Left hindlimb (tissue), 1 donor: ENCODE results near the gene NT5C2.

Source experiments
- DNase-seq: peaks from one replicate; pipeline ENCODE4 v3.0.0-alpha.2; 2018

The NT5C2 gene

DNA sequence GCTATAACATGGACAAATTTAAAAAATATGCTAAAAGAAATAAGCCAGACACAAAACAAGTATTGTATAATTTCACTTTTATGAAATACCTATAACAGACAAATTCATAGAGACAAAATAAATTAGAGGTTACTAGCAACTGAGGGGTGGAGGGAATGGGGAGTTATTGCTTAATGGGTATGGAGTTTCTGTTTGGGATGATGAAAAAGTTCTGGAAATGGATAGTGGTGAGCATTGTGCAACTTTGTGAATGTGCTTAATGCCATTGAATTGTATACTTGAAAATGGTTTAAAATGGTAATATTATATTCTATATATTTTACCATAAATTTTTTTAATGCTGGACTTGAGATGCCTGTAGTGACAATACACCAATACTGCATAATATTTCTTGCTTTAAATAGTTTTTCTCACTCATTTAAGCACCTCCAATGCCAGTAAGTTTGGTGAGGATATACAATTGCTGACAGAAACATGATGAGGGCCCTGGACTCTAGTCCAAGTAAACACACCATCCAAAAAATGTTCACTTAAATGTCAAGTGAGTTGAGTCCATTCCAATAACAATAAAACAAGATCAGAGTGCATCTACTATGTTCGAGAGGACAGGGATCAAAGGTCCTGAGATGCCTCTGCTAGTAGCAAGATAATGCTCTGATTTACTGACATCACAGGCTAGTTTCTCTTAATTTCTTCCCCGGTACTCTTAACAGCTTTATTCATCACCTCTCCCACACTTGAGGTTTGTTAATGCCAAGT, 71.9 kb downstream of the NT5C2 start:
- DNase-seq, result no peak

- DNase-seq, result no peak
These were observed 72.5 kb downstream of the NT5C2 start for GRCh38 chr10:103120546-103120945.

- no peak for DNase-seq
These were observed 75.8 kb downstream of the NT5C2 start for GRCh38 chr10:103117247-103117646.

GRCh38 chr10:103114876-103115275, 78.2 kb downstream of the NT5C2 start:
- DNase-seq, result no peak

- no peak for DNase-seq
These were observed 80.9 kb downstream of the NT5C2 start for GRCh38 chr10:103111918-103112877.

DNA sequence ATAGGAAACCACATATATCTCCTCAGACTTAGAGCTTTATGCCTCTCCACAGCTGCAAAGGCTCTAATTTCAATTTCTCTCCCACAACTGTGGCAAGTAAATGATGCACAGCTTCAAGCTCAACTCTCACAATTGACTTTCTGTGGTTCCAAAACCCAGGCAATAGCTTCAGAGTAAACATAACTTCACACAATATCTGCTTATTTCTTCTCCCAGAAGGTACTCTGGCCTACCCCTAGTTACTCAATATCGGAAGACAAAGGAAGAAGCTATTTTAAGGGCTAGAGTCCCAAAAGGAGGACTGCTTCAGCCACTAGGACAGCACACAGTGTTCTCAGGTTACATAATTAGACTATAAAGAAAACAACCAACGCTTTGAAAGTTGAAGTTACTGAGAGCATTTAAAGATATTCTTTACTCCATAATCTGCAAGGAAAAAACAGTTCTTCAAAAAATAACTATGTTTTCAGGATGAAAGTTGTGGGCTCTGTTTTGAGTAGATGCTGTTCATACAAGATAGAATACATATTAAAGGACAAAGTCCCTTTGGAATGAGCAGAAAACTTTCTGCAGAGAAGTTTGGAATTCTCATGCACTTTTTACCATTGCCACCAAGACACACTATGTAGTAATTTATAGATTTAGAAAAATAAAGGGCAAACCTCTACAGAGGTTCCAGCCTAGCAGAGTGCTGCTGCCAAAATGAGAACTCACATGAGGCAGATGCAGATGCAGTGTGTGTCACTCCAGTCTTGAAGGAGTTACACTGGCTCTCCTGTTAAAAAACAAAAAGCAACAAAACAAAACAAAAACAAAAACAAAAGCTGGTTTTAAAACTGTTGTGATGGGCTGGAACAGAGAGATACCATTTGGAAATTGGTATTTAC, 81.8 kb downstream of the NT5C2 start:
- DNase-seq, result no peak

DNA sequence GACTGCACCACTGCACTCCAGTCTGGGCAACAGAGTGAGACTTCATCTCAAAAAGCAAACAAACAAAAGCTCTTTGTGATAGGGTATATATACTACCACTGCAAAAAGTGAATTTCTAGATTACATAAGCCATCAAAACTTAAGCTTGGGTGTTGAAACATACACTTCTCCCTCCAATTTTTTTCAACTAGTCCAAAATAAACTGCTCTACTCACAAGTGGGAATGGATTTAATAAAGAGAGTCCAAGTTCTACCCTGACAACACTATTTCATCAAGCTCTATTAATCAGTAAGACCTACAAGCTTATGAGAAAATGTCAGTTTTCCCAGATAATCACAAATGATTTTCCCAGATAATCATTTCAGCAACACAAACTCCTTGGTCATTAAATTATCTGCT, 82.7 kb downstream of the NT5C2 start:
- no peak for DNase-seq

DNA sequence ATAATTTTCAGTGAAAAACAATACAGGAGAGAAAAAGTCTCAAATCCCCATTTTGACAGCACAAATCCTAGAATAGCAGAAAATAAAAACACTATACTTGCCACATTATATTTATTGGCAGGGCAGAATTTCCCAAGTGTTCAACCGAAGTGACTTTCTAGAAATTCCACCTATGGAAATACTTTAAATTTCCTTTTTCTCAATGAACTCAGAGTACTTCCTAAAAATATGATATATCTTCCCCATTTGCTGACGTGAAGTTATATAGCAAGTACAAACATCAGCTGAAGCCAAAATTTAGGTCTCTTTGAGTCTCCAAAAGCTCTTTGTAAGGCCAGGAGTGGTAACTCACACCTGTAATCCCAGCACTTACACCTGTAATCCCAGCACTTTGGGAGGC, 83.3 kb downstream of the NT5C2 start:
- DNase-seq, result no peak

GRCh38 chr10:103106539-103106938, 86.5 kb downstream of the NT5C2 start:
- no peak for DNase-seq

- DNase-seq, result no peak
These were observed 87.6 kb downstream of the NT5C2 start for GRCh38 chr10:103105462-103105861.

GRCh38 chr10:103104721-103105120, 88.4 kb downstream of the NT5C2 start:
- DNase-seq, result no peak

DNA sequence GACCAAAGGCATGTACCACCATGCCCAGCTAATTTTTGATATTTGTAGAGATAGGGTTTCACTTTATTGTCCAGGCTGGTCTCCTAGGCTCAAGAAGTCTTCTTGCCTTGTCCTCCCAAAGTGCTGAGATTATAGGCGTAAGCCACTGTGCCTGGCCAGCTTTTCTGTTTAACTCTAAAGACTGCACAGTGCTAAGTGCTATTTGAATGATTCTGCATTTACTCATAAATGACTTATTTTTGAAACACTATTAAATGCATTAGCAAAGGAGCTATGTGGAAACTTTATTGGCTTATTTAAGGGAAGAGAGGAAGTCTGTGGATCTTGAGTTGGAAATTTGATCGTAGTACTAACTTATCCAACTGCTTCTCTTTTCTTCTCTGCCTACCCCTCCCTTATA, 89.1 kb downstream of the NT5C2 start:
- no peak for DNase-seq

- DNase-seq, result no peak
These were observed 90.9 kb downstream of the NT5C2 start for GRCh38 chr10:103102195-103102594.

- DNase-seq, result no peak
These were observed 92.5 kb downstream of the NT5C2 start for GRCh38 chr10:103100620-103101019.

GRCh38 chr10:103098240-103098639, 94.8 kb downstream of the NT5C2 start:
- no peak for DNase-seq

- DNase-seq, result no peak
These were observed 96.9 kb downstream of the NT5C2 start for GRCh38 chr10:103096130-103096529.

GRCh38 chr10:103095005-103095404, 98.1 kb downstream of the NT5C2 start:
- no peak for DNase-seq

- DNase-seq, result no peak
These were observed 102.2 kb downstream of the NT5C2 start for GRCh38 chr10:103090911-103091310.

DNA sequence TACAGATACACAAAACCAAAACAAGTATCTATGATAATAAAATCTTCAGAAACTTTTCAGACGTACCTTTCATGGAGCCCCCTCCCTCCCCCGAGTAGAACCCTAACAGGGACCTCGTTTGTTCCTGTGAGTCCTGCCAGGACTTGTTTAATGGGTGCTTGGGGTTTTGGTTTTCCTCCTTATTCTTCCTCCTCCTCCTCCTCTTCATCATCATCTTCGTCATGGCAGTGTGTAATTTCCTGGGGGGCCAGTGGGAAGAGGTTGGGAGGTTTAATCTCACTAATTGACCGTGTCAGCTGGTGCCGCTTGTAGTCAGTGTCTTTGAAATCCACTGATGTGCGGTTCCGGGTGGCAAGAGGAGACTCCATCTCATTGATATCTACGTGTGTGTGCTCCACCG, 103.6 kb downstream of the NT5C2 start:
- no peak for DNase-seq

- DNase-seq, result no peak
These were observed 106.3 kb downstream of the NT5C2 start for GRCh38 chr10:103086799-103087198.

DNA sequence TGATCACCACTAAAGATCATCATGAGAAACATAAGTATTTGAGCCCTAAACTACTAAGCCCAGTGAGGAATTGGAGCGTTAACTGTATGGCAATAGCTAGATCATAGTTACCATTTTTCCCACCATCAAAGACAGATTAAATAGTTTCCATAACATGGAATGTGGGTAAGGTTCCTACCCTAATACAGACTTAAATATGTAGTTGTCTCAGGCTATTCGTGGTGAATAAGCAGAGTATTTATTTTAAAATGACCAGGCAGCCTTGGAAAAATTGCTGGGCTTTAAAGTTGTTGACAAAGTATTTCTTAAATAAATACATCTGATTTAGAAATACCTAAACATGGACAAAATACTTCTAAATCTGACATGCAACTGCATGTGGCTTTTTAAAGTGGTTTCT, 106.8 kb downstream of the NT5C2 start:
- DNase-seq, result no peak

DNA sequence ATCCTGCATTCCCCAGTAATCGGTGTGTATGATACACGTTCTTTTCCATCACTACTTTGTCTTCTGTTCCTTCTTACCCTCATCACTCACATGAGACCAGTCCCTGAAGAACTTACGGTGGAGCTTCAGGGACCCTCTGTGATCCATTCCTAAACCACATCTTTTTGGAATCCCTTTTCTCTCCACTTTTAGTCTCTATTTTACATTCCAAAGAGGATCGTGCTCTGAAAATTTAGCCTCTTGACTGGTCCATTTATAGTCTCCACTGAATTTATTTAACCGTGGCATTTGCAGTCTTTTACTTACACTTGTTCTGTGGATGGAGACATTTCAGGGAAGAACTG, 109.1 kb downstream of the NT5C2 start:
- no peak for DNase-seq
